SK-N-MC (cell line): ENCODE data around the gene JAKMIP3.

Experiments used
- EZH2 ChIP-seq: fragments of 200-600 bp; sonication (generic); IDR thresholded peaks from one replicate; pipeline ENCODE4 v1.6.1; 2017; ENCODE audit warnings: antibody characterized with exemption
- FOXP2 ChIP-seq: optimal IDR thresholded peaks from 2 replicates; pipeline ENCODE3; 2011; ENCODE audit warnings: mild to moderate bottlenecking, moderate library complexity; ENCODE audit not compliant: insufficient read depth; ENCODE audit errors: extremely low read length, control extremely low read depth
- POLR2AphosphoS5 ChIP-seq: IDR thresholded peaks from 2 replicates; pipeline ENCODE4 v1.6.1; 2012; ENCODE audit warnings: mild to moderate bottlenecking, low read depth, low read length, borderline replicate concordance

- TF ChIP-seq EZH2 (no peak), POLR2AphosphoS5 (no peak), FOXP2 (no peak)
Measured at GRCh38 chr10:132020456-132020855, 45.3 kb upstream of the JAKMIP3 start.
